Effector CD8-positive, alpha-beta T cell (primary cell): ENCODE measurements around the gene POLR2H.

Source experiments
- DNase-seq: peaks from one replicate; lab custom pipeline; 2025; lab: John Stamatoyannopoulos, UW
- total RNA-seq, 4 experiments: gene quantifications; one replicate each; lab custom pipeline; 2026; lab: John Stamatoyannopoulos, UW

POLR2H gene
- 34.1 to 54.9 (median 40.1) reads per million in 4 experiments for total RNA-seq

- DNase-seq = peak; percentile 27
Observed at GRCh38 chr3:184361532-184361931, at the start of gene POLR2H, which contains the start of gene CLCN2. Gene POLR2H (plus strand): TSS chr3:184361710. CDS start chr3:184363493, 1,783 bp downstream. Gene CLCN2 (minus strand): TSS chr3:184361605. CDS start chr3:184361479, 126 bp downstream.

DNA sequence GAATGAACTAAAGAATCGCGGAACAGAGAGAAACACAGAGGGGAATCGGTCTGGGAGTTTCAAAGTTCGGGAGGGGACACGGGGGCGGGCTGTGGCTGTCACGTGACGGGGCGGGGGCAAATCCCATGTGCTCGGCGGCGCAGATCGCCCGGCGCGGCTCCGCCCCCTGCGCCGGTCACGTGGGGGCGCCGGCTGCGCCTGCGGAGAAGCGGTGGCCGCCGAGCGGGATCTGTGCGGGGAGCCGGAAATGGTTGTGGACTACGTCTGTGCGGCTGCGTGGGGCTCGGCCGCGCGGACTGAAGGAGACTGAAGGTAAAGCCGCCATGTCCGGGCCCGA is 47.2 kb upstream of the POLR2H start, which contains the start of gene EIF4G1:
EIF4G1 (plus strand) TSS at position 244 of the 337 bp plus-strand sequence. CDS start 1,191 bp downstream, outside the sequence.
- peak; percentile 86 for DNase-seq

DNA sequence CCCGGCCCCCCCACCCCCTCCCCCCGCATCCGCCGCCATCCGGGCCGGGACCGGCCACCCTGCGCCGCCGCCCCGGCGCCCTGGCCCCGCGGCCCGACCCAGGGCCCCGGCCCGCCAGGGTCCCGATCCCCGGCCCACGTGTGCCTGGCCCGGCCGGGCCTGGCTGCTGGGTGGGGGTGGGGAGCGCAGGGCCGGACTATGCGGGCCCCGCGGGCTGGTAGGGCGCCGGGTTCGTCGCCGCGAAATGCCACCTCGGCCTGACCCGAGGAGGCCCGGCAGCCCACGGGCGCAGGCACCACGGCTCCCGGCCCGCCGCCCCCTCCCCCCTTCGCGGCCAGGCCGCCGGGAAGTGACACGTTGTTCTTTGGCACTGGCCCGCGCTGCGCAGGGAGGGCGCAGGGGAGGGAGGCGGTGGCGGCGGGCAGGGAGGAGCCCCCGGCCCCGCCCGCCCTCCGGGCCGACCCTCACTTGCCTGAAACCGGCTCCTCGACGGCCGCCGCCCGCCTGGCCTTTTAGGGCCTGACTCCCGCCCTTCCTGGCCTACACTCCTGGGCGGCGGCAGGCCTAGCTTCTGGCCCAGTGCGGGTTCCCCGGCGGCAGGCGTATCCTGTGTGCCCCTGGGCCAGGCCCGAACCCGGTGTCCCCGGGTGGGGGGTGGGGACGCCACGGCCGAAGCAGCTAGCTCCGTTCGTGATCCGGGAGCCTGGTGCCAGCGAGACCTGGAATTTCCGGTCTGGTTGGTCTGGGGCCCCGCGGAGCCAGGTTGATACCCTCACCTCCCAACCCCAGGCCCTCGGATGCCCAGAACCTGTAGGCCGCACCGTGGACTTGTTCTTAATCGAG is 46.6 kb upstream of the POLR2H start:
- peak; percentile 57 for DNase-seq

GRCh38 chr3:184315543-184315867 is 46.0 kb upstream of the POLR2H start:
- no peak for DNase-seq

DNA sequence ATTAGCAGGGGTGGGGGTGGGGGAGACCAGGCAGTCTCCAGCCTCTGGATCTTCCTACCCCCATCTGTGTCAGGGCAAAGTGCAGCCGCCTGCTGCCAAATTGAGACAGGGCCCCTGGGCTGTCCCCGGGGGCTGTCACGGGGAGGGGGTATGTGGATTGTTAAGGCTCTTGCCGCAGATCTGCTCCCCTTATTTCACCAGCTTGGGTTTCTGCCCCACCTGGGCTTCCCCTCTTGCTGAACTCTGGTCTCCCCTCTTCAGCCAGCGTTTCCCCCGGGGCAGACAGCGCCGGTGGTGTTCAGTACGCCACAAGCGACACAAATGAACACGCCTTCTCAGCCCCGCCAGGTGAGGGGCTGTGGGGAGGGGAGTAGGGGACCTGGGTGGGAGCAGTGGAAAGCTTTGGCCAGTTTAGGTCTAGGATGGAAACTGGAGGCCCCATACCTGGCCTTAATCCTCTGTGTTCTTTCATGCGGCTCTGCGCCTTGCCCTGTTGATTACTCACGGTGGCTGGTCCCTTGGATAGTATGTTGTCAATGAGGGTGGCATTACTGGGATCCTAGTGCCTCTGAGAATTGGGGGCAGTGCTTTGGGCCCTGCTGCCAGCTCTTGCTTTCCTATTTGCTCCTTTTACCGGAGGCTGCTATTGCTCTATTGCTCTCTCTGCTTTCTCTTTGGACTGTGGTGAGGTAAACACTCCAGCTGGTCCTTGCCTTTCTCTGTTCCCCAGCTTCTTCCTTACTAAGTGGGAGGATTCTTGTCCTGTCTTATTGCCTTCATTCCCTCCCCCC is 45.4 kb upstream of the POLR2H start:
- DNase-seq = no peak

GRCh38 chr3:184316792-184317191 is 44.7 kb upstream of the POLR2H start:
- DNase-seq = no peak

DNA sequence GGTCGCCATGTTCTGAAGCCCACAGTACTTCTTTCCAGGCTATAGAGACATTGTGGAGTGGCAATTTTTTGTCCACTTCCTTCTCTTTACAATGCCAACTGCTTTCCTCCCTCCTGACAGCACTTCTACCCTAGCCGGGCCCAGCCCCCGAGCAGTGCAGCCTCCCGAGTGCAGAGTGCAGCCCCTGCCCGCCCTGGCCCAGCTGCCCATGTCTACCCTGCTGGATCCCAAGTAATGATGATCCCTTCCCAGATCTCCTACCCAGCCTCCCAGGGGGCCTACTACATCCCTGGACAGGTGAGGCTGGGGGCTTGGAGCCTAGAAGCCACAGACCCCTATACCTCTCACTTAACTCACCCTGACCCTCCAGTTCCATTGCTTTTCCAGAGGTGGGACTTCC is 44.3 kb upstream of the POLR2H start:
- DNase-seq = no peak

DNA sequence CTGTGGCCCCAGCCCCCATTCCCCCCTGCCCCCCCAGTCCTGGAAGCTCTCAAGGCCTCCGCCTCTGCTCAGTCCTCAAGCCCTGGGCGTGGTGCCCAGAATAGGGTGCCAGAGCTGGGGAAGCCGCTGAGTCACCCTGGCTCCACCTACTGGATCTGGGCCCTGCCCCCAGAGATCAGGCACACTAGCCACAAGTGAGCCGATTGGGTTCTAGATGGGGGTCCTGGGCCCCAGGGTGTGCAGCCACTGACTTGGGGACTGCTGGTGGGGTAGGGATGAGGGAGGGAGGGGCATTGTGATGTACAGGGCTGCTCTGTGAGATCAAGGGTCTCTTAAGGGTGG is 41.4 kb upstream of the POLR2H start:
- no peak for DNase-seq

DNA sequence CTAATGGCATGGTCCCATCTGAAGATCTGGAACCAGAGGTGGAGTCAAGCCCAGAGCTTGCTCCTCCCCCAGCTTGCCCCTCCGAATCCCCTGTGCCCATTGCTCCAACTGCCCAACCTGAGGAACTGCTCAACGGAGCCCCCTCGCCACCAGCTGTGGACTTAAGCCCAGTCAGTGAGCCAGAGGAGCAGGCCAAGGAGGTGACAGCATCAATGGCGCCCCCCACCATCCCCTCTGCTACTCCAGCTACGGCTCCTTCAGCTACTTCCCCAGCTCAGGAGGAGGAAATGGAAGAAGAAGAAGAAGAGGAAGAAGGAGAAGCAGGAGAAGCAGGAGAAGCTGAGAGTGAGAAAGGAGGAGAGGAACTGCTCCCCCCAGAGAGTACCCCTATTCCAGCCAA is 39.8 kb upstream of the POLR2H start:
- DNase-seq = no peak

DNA sequence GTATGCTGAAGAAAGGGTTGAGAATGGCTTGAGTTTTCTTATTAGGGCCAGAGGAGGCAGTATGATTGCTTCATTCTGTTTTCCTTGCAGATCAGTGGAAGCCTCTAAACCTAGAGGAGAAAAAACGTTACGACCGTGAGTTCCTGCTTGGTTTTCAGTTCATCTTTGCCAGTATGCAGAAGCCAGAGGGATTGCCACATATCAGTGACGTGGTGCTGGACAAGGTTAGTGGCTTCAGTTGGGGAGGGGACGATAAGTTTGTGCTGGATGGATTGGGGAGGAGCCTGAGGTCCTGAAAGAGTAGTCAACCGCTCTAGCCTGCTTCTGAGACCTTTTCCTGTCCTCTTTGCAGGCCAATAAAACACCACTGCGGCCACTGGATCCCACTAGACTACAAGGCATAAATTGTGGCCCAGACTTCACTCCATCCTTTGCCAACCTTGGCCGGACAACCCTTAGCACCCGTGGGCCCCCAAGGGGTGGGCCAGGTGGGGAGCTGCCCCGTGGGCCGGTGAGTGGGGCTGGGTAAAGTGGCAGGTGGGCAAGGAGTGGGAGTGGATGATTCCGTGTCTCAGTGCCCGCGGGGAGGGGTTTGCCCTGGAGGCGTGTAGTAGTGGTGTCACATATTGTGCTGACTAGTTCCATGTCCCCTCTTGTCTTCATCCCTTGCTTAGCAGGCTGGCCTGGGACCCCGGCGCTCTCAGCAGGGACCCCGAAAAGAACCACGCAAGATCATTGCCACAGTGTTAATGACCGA is 38.6 kb upstream of the POLR2H start:
- DNase-seq = no peak

- DNase-seq = no peak
Observed at GRCh38 chr3:184323696-184324095, 37.8 kb upstream of the POLR2H start.

- no peak for DNase-seq
Observed at GRCh38 chr3:184325269-184325668, 36.2 kb upstream of the POLR2H start.

GRCh38 chr3:184325715-184326369 is 35.7 kb upstream of the POLR2H start:
- DNase-seq = no peak

- DNase-seq = no peak
Observed at GRCh38 chr3:184327171-184327570, 34.3 kb upstream of the POLR2H start.

GRCh38 chr3:184328516-184328915 is 33.0 kb upstream of the POLR2H start:
- no peak for DNase-seq

GRCh38 chr3:184332370-184333090 is 29.0 kb upstream of the POLR2H start:
- DNase-seq = no peak

DNA sequence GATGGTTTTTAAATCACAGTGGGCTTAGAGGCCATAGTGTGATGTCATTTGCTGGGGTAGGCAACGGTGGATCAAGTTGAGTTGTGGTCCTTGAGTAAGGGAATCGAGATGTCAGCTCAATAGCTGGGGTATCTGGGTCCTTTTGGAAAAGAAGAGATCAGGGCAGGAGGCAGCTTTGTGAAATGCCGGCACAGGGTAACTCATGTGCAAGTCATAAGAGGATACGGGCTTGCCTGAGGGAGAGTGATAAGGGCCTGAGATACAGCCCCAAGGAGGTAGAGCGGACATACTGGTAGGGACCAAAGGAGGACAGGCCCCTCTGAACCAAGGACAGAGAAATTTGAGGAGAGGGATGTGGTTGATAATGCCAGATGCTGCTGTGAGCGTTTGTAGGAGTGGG is 28.3 kb upstream of the POLR2H start:
- DNase-seq = no peak

DNA sequence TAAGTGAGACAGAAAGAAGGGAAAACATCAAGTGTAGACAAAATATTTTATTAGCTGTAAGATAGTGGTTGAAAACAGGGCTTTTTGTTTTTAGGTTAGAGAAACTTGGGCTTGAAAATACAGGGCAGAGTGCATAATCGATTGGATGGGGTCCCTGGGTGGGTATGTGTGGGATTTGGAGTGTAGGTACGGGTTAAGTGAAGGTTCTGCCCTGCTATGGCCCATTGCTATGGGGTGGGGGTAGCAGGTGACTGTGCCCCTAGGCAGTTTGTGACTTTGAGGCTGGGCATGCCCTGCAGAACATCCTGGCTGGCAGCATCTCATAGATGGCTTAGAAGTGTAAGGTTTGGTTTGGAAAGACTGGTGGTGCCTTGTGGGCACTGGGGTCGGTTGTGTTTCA is 27.8 kb upstream of the POLR2H start:
- DNase-seq = no peak

- DNase-seq = no peak
Observed at GRCh38 chr3:184334470-184335158, 26.9 kb upstream of the POLR2H start.

GRCh38 chr3:184335291-184335660 is 26.2 kb upstream of the POLR2H start:
- no peak for DNase-seq
